IMR-90 (cell line): ENCODE measurements around the gene LRP5. TPM values are rescaled to one million over a fixed set of nuclear protein-coding genes. Genes with fewer than 3 reads are reported as not detected.
A peak's percentile ranks its signal among the peaks of the same experiment; 100 is the strongest.

ENCODE experiments used
- ATAC-seq: fragments of 200-7000 bp; cut with Tn5 transposase; 2 replicates; pipeline ENCODE4 v1.9.1; 2020; ENCODE audit warnings: low read depth, mild to moderate bottlenecking, moderate library complexity
- BruUV-seq: library from RNA; stranded (reverse); fragments of 400-500 nt; replicated peaks from 2 replicates; lab custom pipeline; 2021; lab: Mats Ljungman, UMichigan
- CTCF ChIA-PET: fragments of 300-600 bp; formaldehyde crosslinking; extraction: SDS; loops from one replicate; lab custom pipeline; 2021; ENCODE audit warnings: antibody characterized with exemption; lab: Yijun Ruan, JAX
- POLR2A ChIA-PET: fragments of 300-600 bp; sonication (Branson Sonifier 250); formaldehyde crosslinking; loops from one replicate; lab custom pipeline; 2022; ENCODE audit warnings: antibody characterized with exemption; ENCODE audit not compliant: unreplicated experiment; lab: Charles Lee
- DNase-seq: peaks from one replicate; pipeline ENCODE4 v3.0.0; 2013
- H2AFZ ChIP-seq: replicated peaks from 2 replicates; pipeline ENCODE3; 2013; ENCODE audit warnings: low read length, mild to moderate bottlenecking; ENCODE audit not compliant: poor library complexity
- H2AK5ac ChIP-seq: 2 replicates; pipeline ENCODE4 v1.6.1; 2013; ENCODE audit warnings: low read depth, low read length, inconsistent platforms
- H2AK9ac ChIP-seq: replicated peaks from 2 replicates; pipeline ENCODE3; 2013; ENCODE audit warnings: mild to moderate bottlenecking, low read depth, low read length, moderate library complexity; ENCODE audit not compliant: poor library complexity
- H2BK120ac ChIP-seq: 2 replicates; pipeline ENCODE4 v1.6.1; 2013; ENCODE audit warnings: low read depth, low read length, inconsistent platforms
- H2BK15ac ChIP-seq: 3 replicates; pipeline ENCODE4 v1.6.1; 2013; ENCODE audit warnings: low read depth, low read length, inconsistent platforms
- H2BK20ac ChIP-seq: 2 replicates; pipeline ENCODE4 v1.6.1; 2013; ENCODE audit warnings: low read depth, mild to moderate bottlenecking, inconsistent platforms, low read length, moderate library complexity
- H2BK5ac ChIP-seq: 2 replicates; pipeline ENCODE4 v1.6.1; 2013; ENCODE audit warnings: mild to moderate bottlenecking, low read depth, low read length, inconsistent platforms; ENCODE audit not compliant: poor library complexity, severe bottlenecking
- H3K14ac ChIP-seq: replicated peaks from 2 replicates; pipeline ENCODE4 v1.6.1; 2013; ENCODE audit warnings: low read depth, low read length, inconsistent platforms
- H3K18ac ChIP-seq: 2 replicates; pipeline ENCODE4 v1.6.1; 2013; ENCODE audit warnings: low read depth, low read length, control low read depth
- H3K23ac ChIP-seq: 2 replicates; pipeline ENCODE4 v1.6.1; 2013; ENCODE audit warnings: low read depth, low read length, inconsistent platforms
- H3K27ac ChIP-seq: 2 replicates; pipeline ENCODE4 v1.5.1; 2013; ENCODE audit warnings: mild to moderate bottlenecking, control low read depth, low read length; ENCODE audit not compliant: insufficient read depth
- H3K27me3 ChIP-seq: 2 replicates; pipeline ENCODE4 v1.6.1; 2013; ENCODE audit warnings: low read length; ENCODE audit not compliant: control insufficient read depth, insufficient read depth
- H3K36me3 ChIP-seq: 2 replicates; pipeline ENCODE4 v1.6.1; 2013; ENCODE audit warnings: low read length, mixed read lengths; ENCODE audit not compliant: control insufficient read depth, insufficient read depth
- H3K4ac ChIP-seq: 2 replicates; pipeline ENCODE4 v1.6.1; 2013; ENCODE audit warnings: low read depth, low read length, inconsistent platforms
- H3K4me1 ChIP-seq: 2 replicates; pipeline ENCODE4 v1.6.1; 2013; ENCODE audit warnings: low read length, mixed read lengths; ENCODE audit not compliant: control insufficient read depth, insufficient read depth
- H3K4me2 ChIP-seq: 2 replicates; pipeline ENCODE4 v1.6.1; 2013; ENCODE audit warnings: low read depth, mild to moderate bottlenecking, control low read depth, low read length, moderate library complexity
- H3K4me3 ChIP-seq: 2 replicates; pipeline ENCODE4 v1.5.1; 2013; ENCODE audit warnings: low read depth, mild to moderate bottlenecking, control low read depth, low read length, moderate library complexity; ENCODE audit not compliant: insufficient read depth
- H3K56ac ChIP-seq: 2 replicates; pipeline ENCODE4 v1.6.1; 2013; ENCODE audit warnings: low read length, inconsistent platforms; ENCODE audit not compliant: insufficient read depth; ENCODE audit errors: extremely low read depth
- H3K79me1 ChIP-seq, 2 experiments: 2 replicates each; pipeline ENCODE4 v1.6.1; 2013; ENCODE audit warnings: low read length in 2 of 2, inconsistent platforms in 1 of 2, low read depth in 1 of 2
- H3K9ac ChIP-seq: 2 replicates; pipeline ENCODE4 v1.6.1; 2013; ENCODE audit warnings: low read depth, low read length, control low read depth
- H3K9me1 ChIP-seq: 2 replicates; pipeline ENCODE4 v1.6.1; 2013; ENCODE audit warnings: low read length, inconsistent platforms; ENCODE audit not compliant: insufficient read depth
- H3K9me3 ChIP-seq: 2 replicates; pipeline ENCODE4 v1.6.1; 2013; ENCODE audit warnings: low read length; ENCODE audit not compliant: control insufficient read depth, insufficient read depth
- H4K20me1 ChIP-seq: 2 replicates; pipeline ENCODE4 v1.6.1; 2013; ENCODE audit warnings: low read length, inconsistent platforms; ENCODE audit not compliant: insufficient read depth
- H4K5ac ChIP-seq: 2 replicates; pipeline ENCODE4 v1.6.1; 2013; ENCODE audit warnings: mild to moderate bottlenecking, low read depth, low read length, control low read depth
- H4K8ac ChIP-seq, 2 experiments: 2 replicates each; pipeline ENCODE4 v1.6.1; 2013; ENCODE audit warnings: low read depth in 2 of 2, low read length in 2 of 2, control low read depth in 1 of 2, inconsistent platforms in 1 of 2
- H4K91ac ChIP-seq: 2 replicates; pipeline ENCODE4 v1.6.1; 2013; ENCODE audit warnings: low read depth, low read length, inconsistent platforms; ENCODE audit not compliant: insufficient read depth
- BHLHE40 ChIP-seq: fragments of 150-350 bp; IDR thresholded peaks from 2 replicates; pipeline ENCODE4 v1.6.1; 2016; ENCODE audit warnings: mild to moderate bottlenecking, low read depth, low read length
- CEBPB ChIP-seq: IDR thresholded peaks from 2 replicates; pipeline ENCODE4 v1.6.1; 2012; ENCODE audit warnings: low read depth, low read length, improper control_type of control experiment
- CHD1 ChIP-seq: IDR thresholded peaks from 2 replicates; pipeline ENCODE4 v1.6.1; 2012; ENCODE audit warnings: low read depth, low read length, improper control_type of control experiment
- FOS ChIP-seq: fragments of 150-350 bp; IDR thresholded peaks from 2 replicates; pipeline ENCODE4 v1.6.1; 2016; ENCODE audit warnings: low read depth, low read length
- MAFK ChIP-seq: IDR thresholded peaks from 2 replicates; pipeline ENCODE4 v1.6.1; 2012; ENCODE audit warnings: low read depth, low read length, improper control_type of control experiment
- MAZ ChIP-seq: IDR thresholded peaks from 2 replicates; pipeline ENCODE4 v1.6.1; 2012; ENCODE audit warnings: low read depth, mild to moderate bottlenecking, low read length, improper control_type of control experiment, moderate library complexity, borderline replicate concordance
- MXI1 ChIP-seq: IDR thresholded peaks from 2 replicates; pipeline ENCODE4 v1.6.1; 2012; ENCODE audit warnings: low read depth, mild to moderate bottlenecking, low read length, moderate library complexity, borderline replicate concordance
- NFE2L2 ChIP-seq: fragments of 150-350 bp; IDR thresholded peaks from 2 replicates; pipeline ENCODE4 v1.6.1; 2016; ENCODE audit warnings: low read depth, mild to moderate bottlenecking, low read length
- POLR2A ChIP-seq: IDR thresholded peaks from 2 replicates; pipeline ENCODE4 v1.6.1; 2012; ENCODE audit warnings: mild to moderate bottlenecking, low read depth, low read length
- RAD21 ChIP-seq: IDR thresholded peaks from 2 replicates; pipeline ENCODE4 v1.6.1; 2012; ENCODE audit warnings: low read length, improper control_type of control experiment
- RCOR1 ChIP-seq: IDR thresholded peaks from 2 replicates; pipeline ENCODE4 v1.6.1; 2012; ENCODE audit warnings: mild to moderate bottlenecking, low read length, improper control_type of control experiment; ENCODE audit not compliant: insufficient replicate concordance
- RFX5 ChIP-seq: IDR thresholded peaks from 2 replicates; pipeline ENCODE4 v1.8.0; 2012; ENCODE audit warnings: low read depth, mild to moderate bottlenecking, low read length, moderate library complexity
- SMC3 ChIP-seq: fragments of 150-350 bp; IDR thresholded peaks from 2 replicates; pipeline ENCODE4 v1.6.1; 2016; ENCODE audit warnings: low read depth, mild to moderate bottlenecking, antibody characterized with exemption, low read length, moderate library complexity
- WGBS, 2 experiments: methylation state at CpG; one replicate each; pipeline versions ENCODE4 v1.1.5 to v1.1.7; 2013; ENCODE audit warnings: missing lambda C conversion rate in 2 of 2; ENCODE audit not compliant: insufficient read length in 1 of 2; ENCODE audit errors: extremely low coverage in 2 of 2; 5-methylcytosine and 5-hydroxymethylcytosine counted together
- dilution Hi-C: fragments of 300-500 bp; cut with HindIII; formaldehyde crosslinking; loops from one replicate; pipeline ENCODE4 v1.14.3; 2018; ENCODE audit warnings: low sequenced_read_pairs; ENCODE audit not compliant: unreplicated experiment
- in situ Hi-C: fragments of 300-500 bp; cut with MboI; formaldehyde crosslinking; loops from 3 replicates; pipeline ENCODE4 v1.14.3; 2019; ENCODE audit warnings: low sequenced_read_pairs, inconsistent platforms, mixed read lengths
- intact Hi-C: fragments of 100-400 bp; cut with micrococcal nuclease; formaldehyde crosslinking; loops from 2 replicates; pipeline ENCODE4 v1.10.0; 2022
- polyA plus RNA-seq, 3 experiments: library from polyadenylated mRNA; depleted of rRNA; stranded (reverse); fragments of >200 nt; gene quantifications; 2 replicates each; pipeline ENCODE4 v1.2.3, GENCODE V29; 2012; ENCODE audit warnings: low replicate concordance in 1 of 3
- total RNA-seq: library from RNA; depleted of rRNA; stranded (reverse); fragments of >200 nt; gene quantifications from 2 replicates; pipeline ENCODE4 v1.2.3, GENCODE V29; 2012
- TF ChIP-seq, protein P1 (sequence below): fragments of 150-350 bp; IDR thresholded peaks from 2 replicates; pipeline ENCODE4 v1.6.1; 2017; ENCODE audit warnings: mild to moderate bottlenecking, antibody characterized with exemption, low read length, low read depth
- TF ChIP-seq, protein P2 (sequence below): fragments of 150-350 bp; IDR thresholded peaks from 2 replicates; pipeline ENCODE4 v1.6.1; 2016; ENCODE audit warnings: low read depth, mild to moderate bottlenecking, low read length, moderate library complexity, borderline replicate concordance
- TF ChIP-seq, protein P3 (sequence below): conservative IDR thresholded peaks from 2 replicates; pipeline ENCODE4 v1.5.1; 2012; ENCODE audit warnings: mild to moderate bottlenecking, low read depth, low read length, improper control_type of control experiment

LRP5 gene
- total and polyA plus RNA-seq, 2 of the 4 experiments (the other 2 are of a cell fraction), result 10.4 to 15.0 TPM

DNA sequence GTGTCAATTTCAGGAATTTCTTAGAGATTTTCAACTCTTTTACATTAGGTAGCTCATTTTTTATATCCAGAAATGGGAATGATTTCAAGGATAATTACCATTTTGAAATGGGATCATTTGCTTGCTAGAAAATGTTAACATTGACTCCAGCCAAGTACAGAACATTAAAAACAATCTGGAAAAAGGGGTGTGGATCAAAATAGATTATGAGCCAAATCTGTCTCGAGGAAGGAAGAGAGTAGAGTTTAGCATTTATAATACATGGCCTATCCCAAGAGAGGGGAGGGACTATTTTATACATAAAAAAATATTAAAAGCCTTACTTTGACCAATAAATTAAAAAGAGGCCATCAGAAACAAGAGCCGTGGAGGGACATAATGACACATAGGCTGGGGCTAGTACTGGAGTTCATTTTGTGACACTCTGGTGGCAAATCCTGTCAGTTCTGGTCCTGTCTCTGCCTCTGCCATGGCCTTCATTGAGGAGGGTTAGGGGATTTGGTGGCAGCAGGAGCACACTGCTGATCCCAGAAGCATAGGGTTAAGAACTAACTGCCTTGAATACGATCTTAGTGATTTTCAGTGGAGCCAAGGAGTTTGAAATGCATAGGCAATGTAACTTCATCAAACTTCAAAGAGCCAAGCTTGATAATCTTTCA is 168.6 kb downstream of the LRP5 start:
- Histone ChIP-seq H3K4ac (no peak overlapping the region), H3K36me3 (no peaks in the 10 kb centered on the region), H3K14ac (no peak overlapping the region), H4K91ac (no peak overlapping the region), H3K9me1 (peaks cover 10% of the 10 kb centered on the region), H3K18ac (no peak overlapping the region), H4K5ac (no peak overlapping the region), H2BK15ac (no peak overlapping the region), H3K4me1 (0 out of 2 replicates have a peak, but pooled peaks cover 6% of the 10 kb centered on the region), H3K27me3 (no peaks in the 10 kb centered on the region), H2AK9ac (no peak overlapping the region), H4K20me1 (peaks cover 88% of the 10 kb centered on the region), H2AK5ac (no peak overlapping the region), H2BK20ac (no peak overlapping the region), H4K8ac (no peak overlapping the region), H3K79me1 (peaks cover 6 to 66% of the 10 kb centered on the region in 2 experiments; a peak in 3 of 4 replicates), H3K56ac (no peak overlapping the region), H3K23ac (peak overlapping the region; percentile 71; the same call in 1 of the 2 replicates), H3K4me3 (no peak overlapping the region), H3K9ac (no peak overlapping the region), H2BK120ac (no peak overlapping the region), H3K9me3 (no peaks in the 10 kb centered on the region), H3K4me2 (no peak overlapping the region), H2BK5ac (no peak overlapping the region), H3K27ac (no peak overlapping the region), H2AFZ (no peak overlapping the region)
- intact Hi-C loops (no loop called here), in situ Hi-C loops (no loop called here), dilution Hi-C loops (no loop called here)
- ChIA-PET CTCF (no interaction called here), POLR2A (no interaction called here)
- DNase-seq, result no peak
- no TSS peak for BruUV-seq
- ATAC-seq, result no peak; the same call in none of the 2 replicates
- TF ChIP-seq MAZ (no peak), POLR2A (no peak), MXI1 (no peak), FOS (no peak), NFE2L2 (no peak), RFX5 (no peak), RCOR1 (no peak), RAD21 (no peak), SMC3 (no peak), MAFK (no peak), BHLHE40 (no peak), CEBPB (no peak), CHD1 (no peak)
- TF ChIP-seq, protein P1, sequence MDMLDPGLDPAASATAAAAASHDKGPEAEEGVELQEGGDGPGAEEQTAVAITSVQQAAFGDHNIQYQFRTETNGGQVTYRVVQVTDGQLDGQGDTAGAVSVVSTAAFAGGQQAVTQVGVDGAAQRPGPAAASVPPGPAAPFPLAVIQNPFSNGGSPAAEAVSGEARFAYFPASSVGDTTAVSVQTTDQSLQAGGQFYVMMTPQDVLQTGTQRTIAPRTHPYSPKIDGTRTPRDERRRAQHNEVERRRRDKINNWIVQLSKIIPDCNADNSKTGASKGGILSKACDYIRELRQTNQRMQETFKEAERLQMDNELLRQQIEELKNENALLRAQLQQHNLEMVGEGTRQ, result no peak
- TF ChIP-seq, protein P2, sequence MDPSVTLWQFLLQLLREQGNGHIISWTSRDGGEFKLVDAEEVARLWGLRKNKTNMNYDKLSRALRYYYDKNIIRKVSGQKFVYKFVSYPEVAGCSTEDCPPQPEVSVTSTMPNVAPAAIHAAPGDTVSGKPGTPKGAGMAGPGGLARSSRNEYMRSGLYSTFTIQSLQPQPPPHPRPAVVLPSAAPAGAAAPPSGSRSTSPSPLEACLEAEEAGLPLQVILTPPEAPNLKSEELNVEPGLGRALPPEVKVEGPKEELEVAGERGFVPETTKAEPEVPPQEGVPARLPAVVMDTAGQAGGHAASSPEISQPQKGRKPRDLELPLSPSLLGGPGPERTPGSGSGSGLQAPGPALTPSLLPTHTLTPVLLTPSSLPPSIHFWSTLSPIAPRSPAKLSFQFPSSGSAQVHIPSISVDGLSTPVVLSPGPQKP, result no peak
- TF ChIP-seq, protein P3, sequence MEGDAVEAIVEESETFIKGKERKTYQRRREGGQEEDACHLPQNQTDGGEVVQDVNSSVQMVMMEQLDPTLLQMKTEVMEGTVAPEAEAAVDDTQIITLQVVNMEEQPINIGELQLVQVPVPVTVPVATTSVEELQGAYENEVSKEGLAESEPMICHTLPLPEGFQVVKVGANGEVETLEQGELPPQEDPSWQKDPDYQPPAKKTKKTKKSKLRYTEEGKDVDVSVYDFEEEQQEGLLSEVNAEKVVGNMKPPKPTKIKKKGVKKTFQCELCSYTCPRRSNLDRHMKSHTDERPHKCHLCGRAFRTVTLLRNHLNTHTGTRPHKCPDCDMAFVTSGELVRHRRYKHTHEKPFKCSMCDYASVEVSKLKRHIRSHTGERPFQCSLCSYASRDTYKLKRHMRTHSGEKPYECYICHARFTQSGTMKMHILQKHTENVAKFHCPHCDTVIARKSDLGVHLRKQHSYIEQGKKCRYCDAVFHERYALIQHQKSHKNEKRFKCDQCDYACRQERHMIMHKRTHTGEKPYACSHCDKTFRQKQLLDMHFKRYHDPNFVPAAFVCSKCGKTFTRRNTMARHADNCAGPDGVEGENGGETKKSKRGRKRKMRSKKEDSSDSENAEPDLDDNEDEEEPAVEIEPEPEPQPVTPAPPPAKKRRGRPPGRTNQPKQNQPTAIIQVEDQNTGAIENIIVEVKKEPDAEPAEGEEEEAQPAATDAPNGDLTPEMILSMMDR, result no peak
- 33% methylated on average over 2 of the region's 3 CpGs; no CpG with 5 or more reads in 1 of the 2 experiments for WGBS, 2 experiments
